GM23248 (cell line): Measurements from ENCODE around the gene CCL17.

Experiments used
- EZH2 ChIP-seq: fragments of 200-600 bp; sonication (generic); IDR thresholded peaks from 2 replicates; pipeline ENCODE4 v1.6.1; 2018; ENCODE audit warnings: antibody characterized with exemption, mild to moderate bottlenecking; ENCODE audit not compliant: insufficient read depth, poor library complexity, severe bottlenecking
- EZH2phosphoT487 ChIP-seq: fragments of 200-600 bp; sonication (generic); IDR thresholded peaks from 2 replicates; pipeline ENCODE4 v1.6.1; 2018; ENCODE audit warnings: antibody characterized with exemption, moderate library complexity, mild to moderate bottlenecking, low read depth; ENCODE audit not compliant: insufficient read depth

DNA sequence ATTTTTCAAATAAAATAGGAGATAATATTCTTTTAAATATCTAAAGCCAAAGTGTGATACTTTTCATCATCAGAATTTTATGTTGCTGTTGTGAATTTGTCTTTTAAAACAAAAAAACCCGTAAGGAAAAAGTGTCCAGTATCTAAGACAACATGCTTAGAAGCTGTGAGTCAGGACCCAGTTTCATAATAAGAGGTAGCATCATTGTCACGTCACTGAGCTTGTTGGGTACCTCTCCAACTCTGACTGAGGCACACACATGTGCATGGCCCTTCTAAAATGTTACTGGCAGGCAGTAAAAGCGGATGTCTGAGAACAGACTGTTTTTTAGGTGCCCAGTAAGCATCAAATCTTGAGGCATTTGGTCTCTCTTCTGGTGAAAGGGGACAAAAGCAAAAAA, 40.1 kb downstream of the CCL17 start:
- TF ChIP-seq EZH2, result no peak
- TF ChIP-seq EZH2phosphoT487, result no peak
